Prostate gland (tissue), 2 donors: ENCODE measurements around the gene POLA2.

Experiments used
- CTCF ChIP-seq, 4 experiments: fragments of 200-600 bp in 2 of 4; fragments of 450-650 bp in 2 of 4; sonication (generic) in 2 of 4; IDR thresholded peaks; 1 replicate in 3 of 4; 2 replicates in 1 of 4; pipeline ENCODE4 v1.5.1; 2016 to 2019; ENCODE audit warnings: antibody characterized with exemption in 4 of 4, mild to moderate bottlenecking in 2 of 4, moderate library complexity in 2 of 4
- POLR2A ChIP-seq: fragments of 450-650 bp; IDR thresholded peaks from one replicate; pipeline ENCODE4 v1.6.1; 2016; ENCODE audit warnings: antibody characterized with exemption, mild to moderate bottlenecking
- POLR2AphosphoS5 ChIP-seq: sonication (generic); formaldehyde crosslinking; IDR thresholded peaks from one replicate; pipeline ENCODE4 v1.6.1; 2017; ENCODE audit warnings: antibody characterized with exemption

GRCh38 chr11:65241692-65242091 lies 20.1 kb upstream of the POLA2 start:
- TF ChIP-seq CTCF (IDR thresholded peaks at IDR 0.05) (no peak), POLR2A (no peak), POLR2AphosphoS5 (no peak)
